ENCODE data around the gene C10orf120.

The C10orf120 gene

GRCh38 chr10:122699796-122700455, at the start of gene C10orf120:
C10orf120 (minus strand) TSS chr10:122699846; CDS start chr10:122699790, 56 bp downstream.
- H3K27ac Mint-ChIP-seq = no peak within 1 kb of the TSS
- DNase-seq (no peak), ATAC-seq (replicated peaks) (no peak)
- peaks cover 17 to 27% of the 10 kb centered on the region in 2 donors for H3K27me3 Mint-ChIP-seq
- no peaks in the 10 kb centered on the region for H3K9me3 Mint-ChIP-seq
- H3K36me3 Mint-ChIP-seq = no peaks in the 10 kb centered on the region
- no peak within 1 kb of the TSS for H3K4me3 Mint-ChIP-seq
- no peaks in the 10 kb centered on the region for H3K4me1 Mint-ChIP-seq

GRCh38 chr10:122748496-122748895, 48.9 kb upstream of the C10orf120 start:
- no peaks in the 10 kb centered on the region for H3K9me3 Mint-ChIP-seq
- no peak overlapping the region for H3K27ac Mint-ChIP-seq
- no peak for ATAC-seq (replicated peaks)
- H3K4me1 Mint-ChIP-seq = no peaks in the 10 kb centered on the region
- no peaks in the 10 kb centered on the region for H3K36me3 Mint-ChIP-seq
- DNase-seq = no peak
- H3K4me3 Mint-ChIP-seq = no peak overlapping the region
- peaks cover 2 to 18% of the 10 kb centered on the region in 2 donors for H3K27me3 Mint-ChIP-seq

DNA sequence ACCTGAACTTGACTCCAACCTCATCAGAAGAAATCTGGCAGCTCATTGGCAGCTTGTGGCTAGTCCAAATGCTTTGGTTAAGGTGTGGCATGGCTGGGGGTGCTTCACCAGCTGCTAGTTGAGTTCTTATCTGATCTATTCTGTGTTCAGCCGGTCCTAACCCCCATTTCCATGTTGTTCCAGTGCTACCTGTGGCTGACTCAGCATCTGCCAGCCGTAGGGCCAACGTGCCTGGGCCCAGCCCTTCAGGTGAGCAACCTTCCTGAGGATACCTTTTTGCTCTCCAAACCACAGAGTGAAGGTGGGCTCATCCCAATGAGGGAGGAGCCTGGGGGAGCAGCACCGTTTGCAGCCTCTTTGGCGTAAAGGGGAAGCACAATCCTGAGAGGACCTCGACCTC, 46.8 kb upstream of the C10orf120 start:
- H3K4me3 Mint-ChIP-seq = no peak overlapping the region
- no peak overlapping the region for H3K27ac Mint-ChIP-seq
- no peaks in the 10 kb centered on the region for H3K4me1 Mint-ChIP-seq
- H3K36me3 Mint-ChIP-seq = no peaks in the 10 kb centered on the region
- no peaks in the 10 kb centered on the region for H3K9me3 Mint-ChIP-seq
- ATAC-seq (replicated peaks) (no peak), DNase-seq (no peak)
- peaks cover 1 to 22% of the 10 kb centered on the region in 2 donors for H3K27me3 Mint-ChIP-seq

GRCh38 chr10:122744257-122744656, 44.6 kb upstream of the C10orf120 start:
- ATAC-seq (replicated peaks) (no peak), DNase-seq (no peak)
- peaks cover 8 to 17% of the 10 kb centered on the region in 2 donors for H3K27me3 Mint-ChIP-seq
- no peak overlapping the region for H3K4me3 Mint-ChIP-seq
- H3K36me3 Mint-ChIP-seq = no peaks in the 10 kb centered on the region
- no peaks in the 10 kb centered on the region for H3K9me3 Mint-ChIP-seq
- no peaks in the 10 kb centered on the region for H3K4me1 Mint-ChIP-seq
- H3K27ac Mint-ChIP-seq = no peak overlapping the region

DNA sequence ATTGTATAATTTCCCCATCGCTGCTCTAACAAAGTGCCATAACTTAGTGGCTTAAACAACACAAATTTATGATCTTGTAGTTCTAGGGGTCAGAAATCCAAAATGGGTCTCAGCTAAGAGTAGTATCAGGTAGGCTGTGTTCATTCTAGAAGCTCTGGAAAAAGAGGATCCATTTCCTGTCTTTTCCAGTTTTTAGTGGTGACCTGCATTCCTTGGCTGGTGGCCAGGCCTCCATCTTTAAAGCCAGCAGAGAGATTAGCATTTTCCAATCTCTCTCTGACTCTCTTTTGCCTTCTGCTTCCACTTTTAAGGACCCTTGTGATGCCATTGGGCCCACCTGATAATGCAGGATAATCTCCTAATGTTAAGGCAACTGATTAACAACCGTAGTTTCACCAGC, 41.0 kb upstream of the C10orf120 start:
- no peaks in the 10 kb centered on the region for H3K9me3 Mint-ChIP-seq
- H3K27ac Mint-ChIP-seq = no peak overlapping the region
- H3K36me3 Mint-ChIP-seq = no peaks in the 10 kb centered on the region
- H3K27me3 Mint-ChIP-seq = peaks cover 13 to 28% of the 10 kb centered on the region in 2 donors
- no peak overlapping the region for H3K4me3 Mint-ChIP-seq
- DNase-seq = no peak
- no peaks in the 10 kb centered on the region for H3K4me1 Mint-ChIP-seq
- no peak for ATAC-seq (replicated peaks)

GRCh38 chr10:122738031-122738430, 38.4 kb upstream of the C10orf120 start:
- Mint-ChIP-seq H3K27ac (no peak overlapping the region), H3K27me3 (peaks cover 13 to 32% of the 10 kb centered on the region in 2 donors), H3K9me3 (no peaks in the 10 kb centered on the region), H3K4me3 (no peak overlapping the region), H3K4me1 (no peaks in the 10 kb centered on the region), H3K36me3 (no peaks in the 10 kb centered on the region)
- DNase-seq = no peak
- no peak for ATAC-seq (replicated peaks)

- no peaks in the 10 kb centered on the region for H3K9me3 Mint-ChIP-seq
- DNase-seq = no peak
- no peaks in the 10 kb centered on the region for H3K36me3 Mint-ChIP-seq
- H3K4me3 Mint-ChIP-seq = no peak overlapping the region
- H3K27ac Mint-ChIP-seq = no peak overlapping the region
- H3K4me1 Mint-ChIP-seq = peaks cover 2 to 8% of the 10 kb centered on the region in 2 donors
- no peak for ATAC-seq (replicated peaks)
- H3K27me3 Mint-ChIP-seq = peaks cover 10 to 36% of the 10 kb centered on the region in 2 donors
Observed at GRCh38 chr10:122733931-122734665, 34.5 kb upstream of the C10orf120 start.

- DNase-seq (no peak), ATAC-seq (replicated peaks) (no peak)
- Mint-ChIP-seq H3K4me1 (peaks cover 2 to 8% of the 10 kb centered on the region in 2 donors), H3K27me3 (peaks cover 8 to 32% of the 10 kb centered on the region in 2 donors), H3K9me3 (no peaks in the 10 kb centered on the region), H3K4me3 (no peak overlapping the region), H3K36me3 (no peaks in the 10 kb centered on the region), H3K27ac (no peak overlapping the region)
Observed at GRCh38 chr10:122733443-122733842, 33.8 kb upstream of the C10orf120 start.

DNA sequence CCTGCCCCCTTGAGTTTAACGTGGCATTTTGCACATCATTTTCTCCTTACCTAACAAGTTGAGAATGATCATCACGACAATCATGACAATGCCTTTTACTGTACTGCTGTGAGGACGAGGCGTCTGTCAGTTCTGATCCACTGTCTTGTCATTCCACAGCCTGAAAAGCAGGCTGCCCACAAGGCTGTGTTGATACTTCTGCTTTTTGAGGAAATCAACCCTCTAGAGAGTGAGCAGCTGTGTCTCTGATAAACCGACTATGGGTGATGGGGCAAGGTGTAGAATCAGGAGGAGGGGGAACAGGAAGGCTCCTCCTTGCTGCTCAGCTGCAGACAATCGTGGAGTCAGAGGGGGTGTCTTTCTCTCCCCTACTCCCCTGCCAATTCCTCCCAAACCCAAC, 30.6 kb upstream of the C10orf120 start:
- Mint-ChIP-seq H3K27me3 (peaks cover 5 to 26% of the 10 kb centered on the region in 2 donors), H3K36me3 (no peaks in the 10 kb centered on the region), H3K27ac (no peak overlapping the region), H3K9me3 (no peaks in the 10 kb centered on the region), H3K4me3 (no peak overlapping the region), H3K4me1 (peaks cover 2 to 8% of the 10 kb centered on the region in 2 donors)
- ATAC-seq (replicated peaks) = peak; percentile 87 to 89
- DNase-seq = no peak

DNA sequence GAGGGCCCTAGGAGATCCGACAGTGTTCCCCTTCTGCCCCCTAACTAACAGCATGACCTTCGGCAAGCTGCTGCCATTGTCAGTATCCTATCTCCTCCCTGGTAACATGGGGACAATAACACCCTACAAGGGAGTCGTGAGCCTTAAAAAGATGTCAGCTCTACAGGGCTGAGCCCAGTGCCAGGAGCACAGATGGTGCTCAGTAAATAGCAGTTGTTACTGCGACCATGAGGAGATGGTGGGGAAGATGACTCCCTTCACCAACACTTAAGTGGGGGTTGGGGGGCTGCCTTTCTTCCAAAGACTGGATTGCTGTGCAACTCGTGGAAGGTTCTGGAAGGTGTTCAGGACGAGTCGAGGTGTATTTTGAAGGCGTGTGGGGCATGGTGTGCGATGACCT, 29.5 kb upstream of the C10orf120 start:
- Mint-ChIP-seq H3K9me3 (no peaks in the 10 kb centered on the region), H3K27me3 (peaks cover 5 to 23% of the 10 kb centered on the region in 2 donors), H3K4me3 (no peak overlapping the region), H3K4me1 (peaks cover 2 to 8% of the 10 kb centered on the region in 2 donors), H3K36me3 (no peaks in the 10 kb centered on the region), H3K27ac (no peak overlapping the region)
- ATAC-seq (replicated peaks) (no peak), DNase-seq (no peak)

DNA sequence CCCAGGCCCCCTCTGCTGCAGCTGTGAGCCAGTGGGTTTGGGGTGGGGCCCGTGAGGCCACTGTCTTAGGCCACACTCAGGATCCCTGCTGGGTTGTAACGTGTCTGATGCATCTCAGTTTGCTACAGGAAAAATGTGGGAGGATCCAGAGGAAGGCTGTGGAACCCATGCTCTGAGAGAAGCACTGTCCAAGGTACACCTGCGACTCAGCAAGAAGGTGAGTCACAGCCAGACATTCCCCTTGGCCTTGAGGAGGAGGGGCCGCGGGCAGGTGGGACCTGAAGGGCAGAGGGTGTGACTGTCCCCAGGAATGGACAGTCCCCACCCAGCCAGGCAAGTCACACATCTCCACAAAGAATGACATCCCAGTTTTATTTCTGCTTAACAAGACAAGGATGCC, 27.8 kb upstream of the C10orf120 start:
- H3K27ac Mint-ChIP-seq = no peak overlapping the region
- no peak overlapping the region for H3K4me3 Mint-ChIP-seq
- no peaks in the 10 kb centered on the region for H3K36me3 Mint-ChIP-seq
- H3K4me1 Mint-ChIP-seq = peaks cover 2 to 8% of the 10 kb centered on the region in 2 donors
- no peaks in the 10 kb centered on the region for H3K9me3 Mint-ChIP-seq
- H3K27me3 Mint-ChIP-seq = peaks cover 5 to 16% of the 10 kb centered on the region in 2 donors
- DNase-seq (no peak), ATAC-seq (replicated peaks) (no peak)

DNA sequence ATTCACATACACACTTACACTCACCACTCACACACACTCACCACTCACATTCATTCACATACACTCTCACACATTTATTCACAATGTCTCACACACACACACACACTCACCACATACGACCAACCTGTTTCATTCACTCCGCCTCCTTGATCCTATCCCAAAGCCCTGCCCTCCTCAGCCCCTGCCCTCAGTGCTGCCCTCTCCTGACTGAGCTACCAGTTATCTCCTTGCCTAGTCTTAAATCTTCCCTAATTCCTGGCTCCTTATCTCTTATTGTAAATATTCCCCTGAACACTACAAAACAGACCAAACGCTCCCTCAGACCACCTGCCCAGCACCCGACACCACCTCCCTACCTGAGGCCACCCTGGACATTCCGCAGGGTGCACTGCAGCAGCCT, 26.1 kb upstream of the C10orf120 start:
- no peak for ATAC-seq (replicated peaks)
- peaks cover 0 to 5% of the 10 kb centered on the region in 2 donors for H3K27me3 Mint-ChIP-seq
- H3K4me1 Mint-ChIP-seq = peaks cover 2 to 8% of the 10 kb centered on the region in 2 donors
- H3K9me3 Mint-ChIP-seq = no peaks in the 10 kb centered on the region
- no peaks in the 10 kb centered on the region for H3K36me3 Mint-ChIP-seq
- H3K27ac Mint-ChIP-seq = no peak overlapping the region
- DNase-seq = no peak
- H3K4me3 Mint-ChIP-seq = no peak overlapping the region

DNA sequence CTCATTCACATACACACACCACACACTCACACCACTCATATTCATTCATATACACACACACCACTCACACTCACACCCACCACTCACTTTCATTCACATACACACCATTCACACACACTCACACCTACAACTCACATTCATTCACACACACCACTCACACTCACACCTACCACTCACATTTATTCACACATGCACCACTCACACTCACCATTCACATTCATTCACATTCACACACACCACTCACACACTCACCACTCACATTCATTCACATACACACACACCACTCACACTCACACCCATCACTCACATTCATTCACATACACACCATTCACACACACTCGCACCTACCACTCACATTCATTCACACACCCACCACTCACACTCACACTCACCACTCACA, 25.4 kb upstream of the C10orf120 start:
- Mint-ChIP-seq H3K4me3 (no peak overlapping the region), H3K36me3 (no peaks in the 10 kb centered on the region), H3K4me1 (peaks cover 2 to 4% of the 10 kb centered on the region in 2 donors), H3K27ac (no peak overlapping the region), H3K9me3 (no peaks in the 10 kb centered on the region), H3K27me3 (peaks cover 0 to 5% of the 10 kb centered on the region in 2 donors)
- ATAC-seq (replicated peaks) (no peak), DNase-seq (no peak)

DNA sequence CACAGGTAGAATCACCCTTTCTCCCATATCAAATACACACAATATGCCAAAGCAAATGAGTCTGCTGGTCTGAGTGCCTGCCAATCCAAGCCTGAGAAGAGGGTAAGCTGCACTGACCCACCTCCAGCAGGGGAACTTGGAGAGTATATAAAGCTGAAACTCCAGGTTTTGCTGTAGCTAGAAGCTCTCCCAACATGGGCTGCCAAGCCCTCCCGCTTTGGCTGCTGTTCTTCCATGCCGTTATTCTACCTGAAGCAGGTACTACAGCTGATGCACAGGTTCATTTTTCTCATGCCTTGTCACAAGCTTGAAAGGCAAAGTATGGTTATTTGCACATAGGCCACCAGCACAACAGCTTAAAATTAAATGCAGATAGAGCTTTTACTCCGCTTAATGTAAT, 21.5 kb upstream of the C10orf120 start:
- no peak overlapping the region for H3K4me3 Mint-ChIP-seq
- no peaks in the 10 kb centered on the region for H3K9me3 Mint-ChIP-seq
- no peaks in the 10 kb centered on the region for H3K36me3 Mint-ChIP-seq
- ATAC-seq (replicated peaks) (no peak), DNase-seq (no peak)
- no peaks in the 10 kb centered on the region for H3K4me1 Mint-ChIP-seq
- H3K27me3 Mint-ChIP-seq = peaks cover 0 to 5% of the 10 kb centered on the region in 2 donors
- no peak overlapping the region for H3K27ac Mint-ChIP-seq

DNA sequence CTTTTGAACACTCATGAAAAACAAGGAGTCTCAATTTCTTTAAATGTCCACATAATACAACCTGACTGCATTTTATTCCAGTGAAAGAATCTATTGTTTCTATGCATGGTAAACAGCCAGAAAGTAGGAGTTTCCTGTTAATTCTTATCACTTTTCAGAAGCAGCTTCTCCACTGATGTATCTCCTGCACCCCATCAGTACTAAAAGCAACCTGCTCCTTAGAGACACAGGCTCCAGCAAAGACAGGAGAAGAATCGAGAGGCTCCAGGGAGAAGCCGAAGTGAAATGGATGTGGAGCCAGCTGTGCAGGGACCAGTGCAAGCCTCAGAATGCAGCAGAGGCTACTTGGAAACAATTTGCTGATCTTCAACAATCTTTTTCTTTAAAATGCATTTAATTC, 16.4 kb upstream of the C10orf120 start:
- H3K4me3 Mint-ChIP-seq = no peak overlapping the region
- no peak for DNase-seq
- no peaks in the 10 kb centered on the region for H3K36me3 Mint-ChIP-seq
- H3K27me3 Mint-ChIP-seq = peaks cover 10 to 12% of the 10 kb centered on the region in 2 donors
- no peak overlapping the region for H3K27ac Mint-ChIP-seq
- H3K9me3 Mint-ChIP-seq = no peaks in the 10 kb centered on the region
- ATAC-seq (replicated peaks) = no peak
- no peaks in the 10 kb centered on the region for H3K4me1 Mint-ChIP-seq
